ENCODE measurements around the gene PTCRA.
A peak's percentile ranks its signal among the peaks of the same experiment; 100 is the strongest.
"Not testable (repeated sequence)": the region's sequence is repeated elsewhere in the genome, so short reads cannot be mapped to it uniquely, and the experiment has no call there.

PTCRA gene

DNA sequence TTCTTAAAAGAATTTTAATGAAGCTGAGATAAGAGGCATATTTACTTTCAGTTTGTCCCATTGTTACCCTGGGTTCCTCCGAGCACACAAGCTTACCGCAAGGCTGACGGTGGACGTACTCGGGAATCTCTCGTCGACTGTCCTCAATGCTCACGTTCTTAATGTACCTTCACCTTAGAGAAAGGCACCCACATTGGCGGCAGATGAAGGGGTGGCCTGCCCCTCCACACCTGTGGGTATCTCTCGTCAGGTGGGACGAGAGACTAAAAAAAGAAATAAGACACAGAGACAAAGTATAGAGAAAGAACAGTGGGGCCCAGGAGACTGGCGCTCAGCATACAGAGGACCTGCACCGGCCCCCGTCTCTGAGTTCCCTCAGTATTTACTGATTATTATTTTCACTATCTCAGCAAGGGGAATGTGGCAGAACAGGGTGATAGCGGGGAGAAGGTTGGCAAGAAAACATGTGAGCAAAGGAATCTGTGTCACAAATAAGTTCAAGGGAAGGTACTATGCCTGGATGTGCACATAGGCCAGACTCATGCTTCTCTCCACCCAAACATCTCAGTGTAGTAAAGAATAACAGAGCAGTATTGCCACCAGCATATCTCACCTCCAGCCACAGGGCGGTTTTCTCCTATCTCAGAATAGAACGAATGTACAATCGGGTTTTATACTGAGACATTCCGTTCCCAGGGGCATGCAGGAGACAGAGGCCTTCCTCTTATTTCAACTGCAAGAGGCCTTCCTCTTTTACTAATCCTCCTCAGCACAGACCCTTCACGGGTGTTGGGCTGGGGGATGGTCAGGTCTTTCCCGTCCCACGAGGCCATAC lies 13.2 kb upstream of the PTCRA start:
- not testable (repeated sequence) for DNase-seq (ENCODE audit: low read depth in 2 of 2)

DNA sequence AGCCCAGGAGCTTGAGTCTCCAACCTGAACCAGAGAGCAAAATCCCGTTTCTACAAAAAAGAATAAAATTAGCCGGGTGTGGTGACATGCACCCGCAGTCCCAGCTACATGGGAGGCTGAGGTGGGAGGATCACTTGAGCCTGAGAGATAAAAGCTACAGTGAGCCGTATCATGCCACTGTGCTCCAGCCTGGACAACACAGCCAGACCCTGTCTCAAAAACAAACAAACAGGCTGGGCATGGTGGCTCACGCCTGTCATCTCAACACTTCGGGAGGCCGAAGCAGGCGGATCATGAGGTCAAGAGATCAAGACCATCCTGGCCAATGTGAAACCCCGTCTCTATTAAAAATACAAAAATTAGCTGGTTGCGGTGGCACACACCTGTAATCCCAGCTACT lies 11.4 kb upstream of the PTCRA start:
- no peak for DNase-seq (ENCODE audit: low read depth in 2 of 2)

DNA sequence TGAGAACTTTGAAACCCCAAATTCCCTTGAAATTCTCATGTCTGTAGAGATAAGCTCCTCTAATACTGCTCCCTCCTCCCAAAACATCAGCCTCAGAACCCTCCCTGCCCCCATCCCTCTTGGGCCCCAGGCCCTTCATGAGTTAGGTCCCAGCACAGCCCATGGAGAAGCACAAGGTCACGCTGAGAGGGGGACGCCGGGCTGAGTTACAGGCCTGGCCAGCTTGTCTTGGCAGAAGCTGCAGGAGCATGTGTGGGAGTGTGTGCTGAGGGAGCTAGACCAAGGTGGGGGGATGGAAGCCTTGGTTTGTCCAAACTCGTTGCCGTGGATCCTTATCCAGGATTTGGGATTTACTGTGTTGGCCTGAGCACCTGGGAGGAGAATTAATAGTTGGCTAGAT lies 8.5 kb upstream of the PTCRA start:
- no peak for DNase-seq (ENCODE audit: low read depth in 2 of 2)

DNA sequence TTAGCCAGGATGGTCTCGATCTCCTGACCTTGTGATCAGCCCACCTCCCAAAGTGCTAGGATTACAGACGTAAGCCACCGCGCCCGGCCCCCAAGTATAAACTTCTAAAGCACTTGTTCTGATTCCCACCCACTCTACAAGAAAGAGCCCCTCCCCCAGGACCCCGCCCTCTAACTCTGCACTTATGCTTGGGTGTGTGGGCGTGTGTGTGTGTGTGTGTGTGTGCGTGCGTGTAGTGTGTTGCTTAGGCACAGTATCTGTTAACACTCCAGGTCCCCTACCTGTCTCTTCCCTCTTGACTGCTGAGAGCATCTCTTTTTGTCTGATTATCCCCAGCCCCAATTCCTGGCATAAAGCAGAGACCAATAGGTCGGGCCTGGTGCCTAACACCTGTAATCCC lies 6.0 kb upstream of the PTCRA start:
- DNase-seq (ENCODE audit: low read depth in 2 of 2), result no peak

DNA sequence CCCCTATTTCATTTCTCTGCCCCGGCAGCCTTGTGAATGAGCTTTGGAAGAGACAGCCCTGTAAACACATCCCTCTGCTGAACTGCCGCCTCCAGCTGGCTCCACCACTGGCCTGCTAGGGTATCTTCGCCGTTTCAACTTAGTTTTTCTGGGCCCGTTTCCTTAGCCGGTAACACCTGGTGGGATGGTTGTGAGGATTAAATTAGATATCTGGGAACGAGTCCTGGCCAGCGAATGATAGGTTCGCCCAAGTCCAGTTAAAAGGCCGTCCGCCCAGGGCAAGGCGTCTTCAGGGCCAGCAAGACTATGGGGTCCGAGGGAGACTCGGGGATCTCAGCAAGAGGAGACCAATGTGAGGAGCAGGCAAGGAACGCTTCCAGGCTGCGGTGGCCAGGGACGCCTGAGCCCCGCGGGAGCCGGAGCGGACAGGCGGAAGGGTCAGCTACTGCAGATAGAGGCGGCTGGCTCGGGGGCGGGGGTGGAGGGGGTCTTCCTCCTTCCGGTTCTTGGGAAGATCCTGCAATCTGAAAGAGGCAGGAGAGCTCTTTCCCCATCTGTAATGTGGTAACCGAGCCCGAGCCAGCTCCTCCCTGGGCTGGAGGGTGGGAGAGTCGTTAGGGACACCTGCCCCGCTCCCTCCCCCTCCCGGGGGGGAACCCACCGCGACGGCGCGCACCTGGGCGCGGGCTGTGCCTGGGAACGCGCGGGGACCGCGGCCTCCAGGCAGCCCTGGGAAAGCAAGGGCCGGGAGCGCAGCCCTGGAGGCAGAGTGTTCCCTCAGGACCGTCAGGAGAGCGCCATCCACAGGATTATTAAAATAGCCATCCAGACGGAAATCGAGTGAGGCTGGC lies 4.5 kb upstream of the PTCRA start:
- DNase-seq (ENCODE audit: low read depth in 2 of 2), result no peak

DNA sequence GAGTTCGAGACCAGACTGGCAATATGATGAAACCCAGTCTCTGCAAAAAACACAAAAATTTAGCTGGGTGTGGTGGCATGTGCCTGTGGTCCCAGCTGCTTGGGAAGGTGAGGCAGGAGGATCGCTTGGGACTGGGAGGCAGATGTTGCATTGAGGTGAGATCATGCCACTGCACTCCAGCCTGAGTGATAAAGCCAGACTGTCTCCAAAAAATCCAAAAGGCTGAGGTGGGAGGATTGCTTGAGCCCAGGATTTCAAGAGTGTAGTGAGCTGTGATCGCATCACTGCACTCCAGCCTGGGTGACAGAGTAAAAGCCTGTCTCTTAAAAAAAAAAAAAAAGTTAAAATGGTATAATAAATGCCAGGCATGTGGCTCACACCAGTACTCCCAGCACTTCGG lies 1.3 kb upstream of the PTCRA start:
- no peak for DNase-seq (ENCODE audit: low read depth in 2 of 2)

DNA sequence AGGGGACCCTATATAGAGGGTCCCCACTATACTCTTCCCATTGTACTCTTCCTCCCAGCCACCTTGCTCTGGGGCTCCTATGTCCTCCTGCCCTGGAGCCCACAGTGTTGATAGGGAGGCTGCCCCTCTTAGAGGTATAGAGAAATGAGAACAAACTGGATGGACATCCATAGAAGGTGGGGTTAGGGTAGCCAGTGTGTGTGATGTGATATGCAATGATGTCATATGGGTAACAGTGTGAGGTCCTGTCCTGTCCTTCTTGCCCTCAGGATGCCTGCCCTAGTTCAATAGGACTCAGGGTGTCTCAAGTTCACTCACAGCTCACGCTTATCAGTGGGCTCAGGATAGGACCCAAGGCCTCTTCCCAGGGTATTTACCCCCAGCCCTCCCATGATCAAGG lies 435 bp downstream of the PTCRA start:
- no peak for DNase-seq (ENCODE audit: low read depth in 2 of 2)

DNA sequence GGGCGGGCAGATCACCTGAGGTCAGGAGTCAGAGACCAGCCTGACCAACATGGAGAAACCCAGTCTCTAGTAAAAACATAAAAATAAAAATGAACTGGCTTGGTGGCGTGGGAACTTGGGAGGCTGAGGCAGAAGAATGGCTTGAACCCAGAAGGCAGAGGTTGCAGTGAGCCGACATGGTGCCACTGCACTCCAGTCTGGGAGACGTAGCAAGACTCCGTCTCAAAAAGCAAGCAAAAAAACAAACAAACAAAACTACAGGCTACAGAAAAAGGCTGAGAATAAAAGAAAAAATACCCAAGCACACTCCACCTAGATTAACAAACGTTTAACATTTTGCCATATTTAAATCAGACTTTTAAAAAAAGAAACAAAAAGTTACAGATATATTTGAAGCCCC lies 5.9 kb downstream of the PTCRA start:
- DNase-seq (ENCODE audit: low read depth in 2 of 2), result no peak

DNA sequence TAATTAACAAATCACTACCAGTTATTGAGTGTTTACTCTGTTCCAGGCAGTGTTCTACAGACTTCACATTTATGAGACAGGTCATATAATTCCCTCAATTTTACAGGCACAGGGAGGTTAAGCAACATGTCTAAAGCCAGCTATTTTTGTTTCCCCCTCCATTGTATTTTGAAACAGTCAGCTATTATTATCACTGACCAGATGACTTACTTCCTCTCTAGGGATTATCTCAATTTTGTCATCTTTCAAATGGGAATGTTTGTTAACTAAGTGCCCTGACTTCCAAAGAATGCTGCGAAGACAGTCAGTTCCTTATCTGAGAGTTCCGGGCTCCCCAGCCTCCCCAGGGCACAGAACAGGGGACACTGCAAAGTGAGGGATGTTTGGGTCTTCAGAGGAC lies 7.8 kb downstream of the PTCRA start:
- no peak for DNase-seq (ENCODE audit: low read depth in 2 of 2)

DNA sequence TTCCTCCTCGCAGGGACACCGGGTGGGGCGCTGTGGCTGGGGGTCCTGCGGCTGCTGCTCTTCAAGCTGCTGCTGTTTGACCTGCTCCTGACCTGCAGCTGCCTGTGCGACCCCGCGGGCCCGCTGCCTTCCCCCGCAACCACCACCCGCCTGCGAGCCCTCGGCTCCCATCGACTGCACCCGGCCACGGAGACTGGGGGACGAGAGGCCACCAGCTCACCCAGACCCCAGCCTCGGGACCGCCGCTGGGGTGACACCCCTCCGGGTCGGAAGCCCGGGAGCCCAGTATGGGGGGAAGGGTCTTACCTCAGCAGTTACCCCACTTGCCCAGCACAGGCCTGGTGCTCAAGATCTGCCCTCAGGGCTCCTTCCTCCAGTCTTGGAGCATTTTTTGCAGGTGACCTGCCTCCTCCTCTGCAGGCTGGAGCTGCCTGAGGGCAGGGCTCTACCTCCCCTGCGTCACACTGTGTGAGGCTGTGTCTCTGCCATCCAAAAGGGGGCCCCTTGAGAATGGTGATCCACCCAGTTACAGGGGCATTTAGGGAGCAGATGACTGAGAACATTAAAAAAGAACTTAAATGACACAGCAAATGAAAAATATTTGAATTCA lies 9.5 kb downstream of the PTCRA start:
- no peak for DNase-seq (ENCODE audit: low read depth in 2 of 2)

DNA sequence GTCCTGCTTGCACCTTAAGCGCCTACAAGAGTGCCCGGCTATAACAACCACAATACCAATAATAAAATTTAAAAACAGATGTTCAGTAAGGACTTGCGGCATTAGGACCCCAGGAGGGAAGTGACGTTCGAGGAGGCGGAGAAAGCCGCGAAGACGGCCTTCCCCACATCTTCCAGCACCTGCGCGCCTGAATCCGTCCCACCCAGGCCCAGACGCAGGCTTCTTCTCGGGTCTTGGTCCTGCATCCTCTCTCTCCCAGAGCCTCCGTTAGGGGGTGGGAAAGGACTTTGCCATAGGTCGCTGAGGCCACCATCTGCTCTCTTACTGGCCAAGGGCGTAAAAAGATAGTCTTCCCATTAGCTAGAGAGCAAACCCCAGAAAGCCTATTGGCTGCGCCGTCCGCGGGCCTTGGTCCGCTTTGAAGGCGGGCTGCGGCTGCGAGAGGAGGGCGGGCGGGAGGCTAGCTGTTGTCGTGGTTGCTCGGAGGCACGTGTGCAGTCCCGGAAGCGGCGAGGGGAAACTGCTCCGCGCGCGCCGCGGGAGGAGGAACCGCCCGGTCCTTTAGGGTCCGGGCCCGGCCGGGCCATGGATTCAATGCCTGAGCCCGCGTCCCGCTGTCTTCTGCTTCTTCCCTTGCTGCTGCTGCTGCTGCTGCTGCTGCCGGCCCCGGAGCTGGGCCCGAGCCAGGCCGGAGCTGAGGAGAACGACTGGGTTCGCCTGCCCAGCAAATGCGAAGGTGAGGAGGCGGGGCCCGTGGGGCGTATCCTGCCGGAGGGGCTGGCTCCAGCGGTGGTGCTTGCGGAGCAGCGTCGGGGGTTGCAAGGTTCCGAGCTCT lies 13.3 kb downstream of the PTCRA start, which contains the start of gene CNPY3:
Gene CNPY3, plus strand, starts transcription at position 495 of the 835 bp plus-strand sequence. Its CDS starts 91 bp downstream, at position 586.
- DNase-seq (ENCODE audit: low read depth in 2 of 2), result peak; percentile 73 to 76

DNA sequence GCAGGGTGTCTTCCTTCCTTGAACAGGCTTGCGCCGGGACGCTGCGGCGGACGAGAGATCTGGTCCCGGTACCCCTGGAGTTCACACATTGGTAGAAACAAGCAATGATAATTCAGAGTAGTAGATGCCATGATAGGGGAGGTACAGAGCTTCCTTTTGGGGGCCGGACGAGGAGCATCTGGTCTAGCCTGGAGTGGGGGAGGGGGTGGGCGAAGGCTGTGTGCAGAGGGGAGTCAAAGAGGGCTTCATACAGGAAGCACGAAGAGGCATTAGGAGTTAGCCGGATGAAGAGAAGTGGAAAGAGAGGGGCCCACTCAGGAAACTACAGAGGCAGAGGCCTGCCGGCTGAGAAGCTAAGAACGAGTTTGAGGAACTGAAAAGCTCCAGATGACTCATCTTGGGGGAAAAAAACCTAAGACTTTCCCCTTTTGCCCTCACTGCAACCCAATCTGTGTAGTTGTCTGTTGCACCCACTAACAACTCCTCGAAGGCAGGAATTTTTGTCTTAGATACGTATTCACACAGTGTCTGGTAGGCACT lies 14.0 kb downstream of the PTCRA start:
- DNase-seq (ENCODE audit: low read depth in 2 of 2), result peak; percentile 9 to 29

DNA sequence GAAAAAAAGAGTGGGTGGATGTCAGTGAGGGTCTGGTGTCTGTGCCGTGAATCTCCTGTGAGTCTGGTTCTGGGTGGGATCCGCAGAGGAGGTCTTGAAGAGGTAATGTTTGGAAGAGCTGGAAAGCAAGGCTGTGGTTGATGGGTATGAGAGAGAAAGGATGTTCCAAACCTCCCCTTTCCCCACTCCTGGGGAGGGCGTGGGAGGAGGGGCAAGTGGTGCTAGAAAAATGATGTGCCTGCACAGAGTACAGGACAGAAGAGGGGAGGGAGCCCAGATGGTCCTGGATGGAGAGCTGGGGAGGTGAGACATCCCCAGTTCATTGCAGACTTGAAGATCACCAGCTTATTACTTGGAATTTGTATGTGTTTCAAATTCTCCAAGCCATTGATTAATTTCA lies 16.6 kb downstream of the PTCRA start:
- no peak for DNase-seq (ENCODE audit: low read depth in 2 of 2)

DNA sequence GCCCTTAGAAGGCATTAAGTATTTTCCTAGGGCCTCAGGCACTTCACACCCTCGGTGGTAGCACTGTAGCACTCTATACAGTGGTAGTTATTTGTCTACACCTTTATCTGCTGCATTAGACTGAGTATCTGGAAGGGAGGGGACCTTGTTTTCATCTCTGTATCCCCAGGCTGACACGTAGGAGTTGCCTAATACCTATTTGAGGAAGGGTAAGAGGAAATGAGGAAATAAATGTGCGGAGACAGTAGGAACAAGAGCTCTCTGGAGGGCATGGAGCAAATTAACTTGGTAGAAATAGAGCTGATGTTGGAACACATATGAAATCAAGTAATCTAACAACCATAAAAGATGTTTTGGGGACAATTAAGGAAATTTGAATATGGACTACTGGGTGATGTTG lies 17.4 kb downstream of the PTCRA start:
- DNase-seq (ENCODE audit: low read depth in 2 of 2), result no peak

DNA sequence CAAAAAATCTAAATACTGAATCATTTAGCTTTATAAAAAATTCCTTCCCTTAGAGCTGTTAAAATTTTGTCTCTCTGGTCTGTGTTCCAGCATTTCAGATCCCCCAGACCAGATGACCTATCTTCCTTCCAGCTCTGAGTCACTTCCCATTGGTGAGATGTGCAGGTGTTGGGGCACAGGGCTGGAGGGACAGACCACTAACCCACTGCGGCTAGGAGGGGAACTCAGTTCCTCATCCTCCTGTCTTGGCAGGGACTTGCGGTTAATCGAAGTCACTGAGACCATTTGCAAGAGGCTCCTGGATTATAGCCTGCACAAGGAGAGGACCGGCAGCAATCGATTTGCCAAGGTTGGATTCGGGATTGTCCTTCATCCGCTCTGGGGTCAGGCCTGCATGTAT lies 19.5 kb downstream of the PTCRA start:
- DNase-seq (ENCODE audit: low read depth in 2 of 2), result no peak

DNA sequence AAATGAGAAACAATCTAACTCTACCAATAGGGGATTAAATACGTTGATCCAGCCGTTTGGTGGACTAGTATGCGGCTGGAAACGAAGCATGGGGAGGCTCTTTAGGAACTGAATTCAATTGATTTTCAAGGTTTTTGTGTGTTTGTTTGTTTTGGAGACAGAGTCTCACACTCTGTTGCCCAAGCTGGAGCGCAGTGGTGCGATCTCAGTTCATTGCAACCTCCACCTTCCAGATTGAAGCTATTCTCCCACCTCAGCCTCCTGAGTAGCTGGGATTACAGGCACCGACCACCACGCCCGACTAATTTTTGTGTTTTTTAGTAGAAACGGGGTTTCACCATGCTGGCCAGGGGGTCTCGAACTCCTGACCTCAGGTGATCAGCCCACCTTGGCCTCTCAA lies 20.5 kb downstream of the PTCRA start:
- no peak for DNase-seq (ENCODE audit: low read depth in 2 of 2)

DNA sequence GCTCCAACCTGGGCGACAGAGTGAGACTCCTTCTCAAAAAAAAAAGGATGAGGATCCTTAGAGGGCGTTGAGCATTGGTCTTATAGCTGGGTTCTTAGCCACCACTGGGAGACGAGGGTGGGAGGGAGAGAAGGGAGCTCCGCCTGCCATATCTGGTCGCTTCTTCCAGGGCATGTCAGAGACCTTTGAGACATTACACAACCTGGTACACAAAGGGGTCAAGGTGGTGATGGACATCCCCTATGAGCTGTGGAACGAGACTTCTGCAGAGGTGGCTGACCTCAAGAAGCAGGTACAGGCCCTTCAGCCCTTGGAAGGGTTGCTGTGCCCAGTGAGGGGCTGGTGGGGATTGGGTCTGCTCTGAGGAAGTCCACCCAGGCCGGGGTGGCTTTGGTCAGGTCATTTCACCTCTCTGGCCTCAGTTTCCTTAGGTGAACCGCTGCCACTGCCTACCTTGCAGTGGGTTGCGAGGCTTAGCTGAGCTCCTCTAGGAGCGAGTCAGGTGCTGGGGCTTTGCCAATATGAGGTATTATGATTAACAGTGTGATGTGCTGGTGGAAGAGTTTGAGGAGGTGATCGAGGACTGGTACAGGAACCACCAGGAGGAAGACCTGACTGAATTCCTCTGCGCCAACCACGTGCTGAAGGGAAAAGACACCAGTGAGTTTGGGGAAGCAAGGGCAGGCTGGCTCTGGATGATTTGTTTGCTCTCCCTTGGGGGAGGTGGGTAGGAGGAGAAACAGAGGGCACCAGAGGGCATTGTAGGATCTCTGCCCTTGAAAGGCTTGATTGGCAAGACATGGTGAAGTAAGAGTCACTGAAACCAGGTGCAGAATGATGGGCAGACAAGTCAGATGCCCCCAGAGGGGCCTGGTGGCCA lies 21.9 kb downstream of the PTCRA start:
- DNase-seq (ENCODE audit: low read depth in 2 of 2), result no peak

DNA sequence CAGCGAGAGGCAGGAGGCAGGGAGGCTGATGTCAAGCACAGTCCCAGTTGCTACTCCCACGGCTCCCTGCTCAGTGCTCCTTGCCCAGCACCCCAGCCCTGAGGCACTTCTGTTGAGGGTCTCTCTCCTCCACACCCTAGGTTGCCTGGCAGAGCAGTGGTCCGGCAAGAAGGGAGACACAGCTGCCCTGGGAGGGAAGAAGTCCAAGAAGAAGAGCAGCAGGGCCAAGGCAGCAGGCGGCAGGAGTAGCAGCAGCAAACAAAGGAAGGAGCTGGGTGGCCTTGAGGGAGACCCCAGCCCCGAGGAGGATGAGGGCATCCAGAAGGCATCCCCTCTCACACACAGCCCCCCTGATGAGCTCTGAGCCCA lies 22.6 kb downstream of the PTCRA start:
- no peak for DNase-seq (ENCODE audit: low read depth in 2 of 2)

DNA sequence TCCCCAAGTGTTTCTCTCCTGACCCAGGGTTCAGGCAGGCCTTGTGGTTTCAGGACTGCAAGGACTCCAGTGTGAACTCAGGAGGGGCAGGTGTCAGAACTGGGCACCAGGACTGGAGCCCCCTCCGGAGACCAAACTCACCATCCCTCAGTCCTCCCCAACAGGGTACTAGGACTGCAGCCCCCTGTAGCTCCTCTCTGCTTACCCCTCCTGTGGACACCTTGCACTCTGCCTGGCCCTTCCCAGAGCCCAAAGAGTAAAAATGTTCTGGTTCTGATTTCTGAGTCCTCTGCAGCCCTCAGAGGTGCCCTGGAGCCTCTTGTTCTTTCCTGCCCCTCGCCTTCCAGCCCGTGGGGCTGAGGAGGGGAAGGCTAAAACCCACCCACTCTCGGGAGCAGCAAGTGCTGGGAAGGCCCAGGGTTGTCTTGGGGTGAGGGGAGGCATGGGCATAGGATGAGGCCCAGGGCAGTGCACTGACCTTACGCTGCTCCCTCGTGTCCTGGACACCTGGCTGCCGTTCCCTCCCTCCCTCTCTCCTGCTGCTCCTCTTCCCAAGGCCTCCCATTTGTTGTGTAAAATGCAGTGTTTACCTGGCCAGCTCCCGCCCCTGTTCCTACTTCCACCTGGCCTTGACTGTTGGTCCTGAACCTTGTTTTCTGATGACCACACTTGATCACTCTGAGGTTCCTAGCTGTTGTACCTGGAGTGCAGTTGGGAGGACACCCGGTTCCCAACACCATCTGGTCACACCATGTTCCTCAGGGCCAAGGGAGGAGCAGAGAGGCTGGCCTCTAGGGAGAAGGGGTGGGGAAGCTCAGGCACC lies 23.3 kb downstream of the PTCRA start:
- DNase-seq (ENCODE audit: low read depth in 2 of 2), result no peak

DNA sequence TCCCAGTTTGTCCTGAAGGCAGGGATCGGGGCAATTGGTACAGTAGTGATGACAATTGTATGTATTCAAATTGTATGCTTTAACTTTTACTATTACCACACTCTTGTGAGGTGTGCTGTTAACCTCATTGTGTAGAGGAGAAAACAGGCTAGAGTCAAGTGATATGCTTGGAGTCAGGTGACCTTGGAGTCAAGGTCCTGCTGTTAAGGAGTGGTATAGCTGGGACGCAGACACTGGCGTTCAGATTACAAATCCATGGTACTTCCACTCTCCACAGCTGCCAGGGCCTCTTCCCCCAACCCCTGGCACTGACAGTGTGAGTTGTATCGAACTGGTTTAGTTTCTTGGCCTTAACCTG lies 23.9 kb downstream of the PTCRA start:
- DNase-seq (ENCODE audit: low read depth in 2 of 2), result no peak
